ENCODE results near the gene TBC1D14. TPM values are rescaled to one million over a fixed set of nuclear protein-coding genes. Genes with fewer than 3 reads are reported as not detected.

Gene TBC1D14
- total and polyA plus RNA-seq, 10 of the 15 experiments (the other 5 are each of a cell fraction or from before 2014, with no cell fraction given), result 0.87 to 39.3 (median 30.1) TPM

DNA sequence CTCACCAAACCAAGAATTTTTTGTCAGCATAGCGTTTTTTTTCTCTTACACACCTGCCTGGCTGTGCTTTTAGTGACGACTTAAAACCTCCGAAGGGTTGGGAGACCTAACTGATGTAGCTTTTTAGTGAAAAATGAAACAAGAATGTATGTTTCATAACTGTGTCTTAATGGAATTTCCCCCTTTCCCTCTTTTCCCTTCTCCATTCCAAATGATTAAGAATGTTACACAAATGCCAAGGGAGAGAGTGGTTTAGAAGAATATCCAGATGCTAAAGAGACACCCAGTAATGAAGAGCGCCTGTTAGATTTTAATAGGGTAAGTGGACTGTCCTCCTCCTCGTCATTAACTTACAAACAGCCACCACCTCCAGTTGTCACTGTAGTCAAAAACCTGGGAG is 33.2 kb upstream of the TBC1D14 start:
- Histone ChIP-seq H3K4me2 (ENCODE audit: control insufficient read depth, insufficient read depth) (no peak overlapping the region), H3K9me3 (replicated peaks; ENCODE audit: control insufficient read depth, insufficient read depth, low read length) (no peaks in the 10 kb centered on the region), H3K4me3 (no peak overlapping the region), H4K20me1 (ENCODE audit: control insufficient read depth, insufficient read depth) (no peaks in the 10 kb centered on the region), H3K79me2 (ENCODE audit: control insufficient read depth, insufficient read depth, low read length) (no peaks in the 10 kb centered on the region), H3K27me3 (replicated peaks in 1 of 2; ENCODE audit: control insufficient read depth in 2 of 2, insufficient read depth in 2 of 2, low read length in 1 of 2) (no peaks in the 10 kb centered on the region), H3K36me3 (ENCODE audit: control insufficient read depth in 2 of 2, insufficient read depth in 2 of 2, low read length in 1 of 2) (peaks cover 16 to 26% of the 10 kb centered on the region in 2 experiments), H2AFZ (ENCODE audit: control insufficient read depth, low read depth, low read length) (no peak overlapping the region), H3K9ac (ENCODE audit: control insufficient read depth, insufficient read depth, low read length) (no peak overlapping the region), H3K27ac (ENCODE audit: control insufficient read depth, insufficient read depth) (no peak overlapping the region), H3K4me1 (ENCODE audit: control insufficient read depth, insufficient read depth, low read length) (no peaks in the 10 kb centered on the region)
- ATAC-seq, result no peak
- TF ChIP-seq SIX5 (IDR thresholded peaks at IDR 0.05; ENCODE audit: low read depth, low read length, severe bottlenecking) (no peak), EP300 (IDR thresholded peaks at IDR 0.05; ENCODE audit: borderline replicate concordance in 1 of 2, control insufficient read depth in 1 of 2, low read depth in 2 of 2, low read length in 2 of 2) (no peak), MYB (IDR thresholded peaks at IDR 0.05; ENCODE audit: borderline replicate concordance, low read depth, low read length) (no peak), CHD1 (IDR thresholded peaks at IDR 0.05; ENCODE audit: low read depth, low read length) (no peak), SMAD1 (IDR thresholded peaks at IDR 0.05; ENCODE audit: low read depth, partially characterized antibody) (no peak), ZNF24 (IDR thresholded peaks at IDR 0.05) (no peak), NFIC (IDR thresholded peaks at IDR 0.05; ENCODE audit: low read depth, low read length) (no peak), POLR2A (IDR thresholded peaks at IDR 0.05; ENCODE audit: low read depth, low read length) (no peak), IRF4 (IDR thresholded peaks at IDR 0.05; ENCODE audit: low read depth, low read length) (no peak), ZZZ3 (IDR thresholded peaks at IDR 0.05; ENCODE audit: control insufficient read depth, insufficient read length, low read depth) (no peak)
- 97% methylated on average over 5 of the region's 5 CpGs for WGBS (ENCODE audit: insufficient coverage, insufficient replicate concordance, low lambda C conversion rate, missing lambda C conversion rate)
- ChIA-PET CTCF (interaction anchor here (0.6 to 10.4 kb wide), 4 partner anchors 55 to 1117 kb away, joined by 3 to 300 read pairs (median 140); partner anchors contain the start of genes BLOC1S4 and KIAA0232), POLR2A (interaction anchor here (0.8 kb wide), 1 partner anchor 93 kb away, joined by 3 read pairs; no protein-coding TSS in a partner anchor), SMC1A (ENCODE audit: uncharacterized antibody, unreplicated experiment) (interaction anchor here (1.0 to 6.6 kb wide), 2 partner anchors 19 to 157 kb away, joined by 3 to 153 read pairs; no protein-coding TSS in a partner anchor), RAD21 (ENCODE audit: unreplicated experiment) (interaction anchor here (5.1 kb wide), 1 partner anchor 158 kb away, joined by 155 read pairs; the partner anchor contains the start of gene BLOC1S4)
- no peak for FAIRE-seq
- no TSS peak for BruUV-seq (replicated peaks)
- DNase-seq (ENCODE audit: low read depth, low spot score), result no peak
- in situ Hi-C loops (cut with MboI) (no loop called here), intact Hi-C loops (cut with micrococcal nuclease; ENCODE audit: unreplicated experiment) (no loop called here)
